GM04504 (cell line): ENCODE measurements around the gene THADA.

Experiments
- DNase-seq: peaks from one replicate; pipeline ENCODE4 v3.0.0-alpha.2; 2012; ENCODE audit warnings: low read depth

Gene THADA

DNA sequence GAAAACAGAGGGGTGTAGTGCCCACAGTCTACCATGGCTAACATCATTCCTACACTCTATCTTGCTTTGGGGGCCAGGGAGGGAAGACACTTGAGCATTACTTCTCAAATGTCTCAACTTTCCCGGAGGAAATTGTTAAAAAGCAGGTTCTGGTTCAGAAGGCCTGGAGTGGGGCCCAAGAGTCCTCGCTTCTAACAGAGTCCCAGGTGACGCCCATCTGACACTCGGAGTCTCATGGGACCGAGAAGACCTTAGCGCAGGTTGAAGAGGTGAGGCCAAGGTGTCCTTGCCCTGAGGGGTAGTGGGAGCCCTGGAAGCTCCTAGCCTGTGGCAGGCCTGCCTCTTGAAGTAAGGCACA lies 409.5 kb downstream of the THADA start:
- DNase-seq = no peak

DNA sequence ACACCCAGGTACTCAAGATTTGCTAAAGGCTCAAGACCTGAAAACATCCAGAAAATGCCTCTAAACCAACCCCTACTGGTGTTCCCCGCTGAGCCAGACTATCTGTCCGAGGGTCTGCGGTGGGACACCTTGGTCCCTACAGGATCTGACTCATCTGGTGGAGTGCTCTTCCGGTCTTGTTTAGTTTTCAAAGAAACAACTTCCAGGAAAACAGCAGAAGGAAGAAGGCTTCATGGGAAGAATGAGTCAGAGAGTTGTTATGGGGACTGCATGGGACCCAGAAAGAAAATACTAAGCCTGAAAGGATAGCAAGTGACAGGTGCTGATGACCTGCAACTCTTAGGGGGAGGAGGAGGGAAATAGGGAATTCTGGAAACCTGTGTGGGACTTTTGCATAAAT lies 410.7 kb downstream of the THADA start:
- no peak for DNase-seq

DNA sequence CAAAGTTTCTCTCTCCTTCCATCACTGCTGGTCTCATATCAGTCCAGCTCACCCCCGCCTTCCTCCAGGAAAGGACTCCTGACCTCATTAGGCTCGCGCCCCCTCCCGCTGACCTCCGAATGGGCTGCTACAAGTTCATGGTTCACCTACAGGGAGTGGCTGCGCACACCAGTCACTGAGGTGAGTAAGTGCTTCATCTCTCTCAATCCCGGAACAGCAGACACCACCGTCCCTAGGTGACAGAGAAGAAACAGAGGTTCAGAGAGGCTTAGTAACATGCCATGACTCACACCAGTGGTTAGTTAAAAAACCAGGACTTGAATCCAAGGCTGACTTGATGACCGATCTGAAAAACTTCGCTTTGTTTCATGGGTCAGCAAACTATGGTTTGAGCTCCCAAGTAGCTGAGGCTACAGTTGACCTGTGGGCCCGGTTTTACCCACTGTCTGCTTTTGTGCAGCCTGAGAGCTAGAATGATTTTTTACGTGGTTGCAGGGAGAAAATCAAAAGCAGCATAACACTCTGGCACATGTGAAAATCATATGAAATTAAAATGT lies 411.4 kb downstream of the THADA start:
- DNase-seq = peak; percentile 34

DNA sequence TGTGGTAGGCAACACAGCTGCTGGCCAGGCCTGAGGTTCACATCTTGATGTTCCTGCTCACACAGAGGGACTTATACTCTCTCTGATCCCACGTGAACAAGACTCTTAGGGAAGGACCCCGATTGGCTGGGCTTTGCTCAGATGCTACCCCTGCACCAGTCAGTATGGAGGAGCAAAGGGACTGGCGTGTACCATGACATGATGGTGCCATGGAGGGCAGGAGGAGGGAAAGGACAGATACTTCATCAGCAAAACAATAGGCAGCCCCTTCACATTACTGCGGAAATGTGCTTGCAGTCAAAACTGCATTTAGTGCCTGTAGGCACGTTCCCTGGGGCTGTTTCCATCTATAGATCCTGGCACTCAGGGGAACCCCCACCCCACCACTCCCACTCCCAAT lies 412.1 kb downstream of the THADA start:
- no peak for DNase-seq

DNA sequence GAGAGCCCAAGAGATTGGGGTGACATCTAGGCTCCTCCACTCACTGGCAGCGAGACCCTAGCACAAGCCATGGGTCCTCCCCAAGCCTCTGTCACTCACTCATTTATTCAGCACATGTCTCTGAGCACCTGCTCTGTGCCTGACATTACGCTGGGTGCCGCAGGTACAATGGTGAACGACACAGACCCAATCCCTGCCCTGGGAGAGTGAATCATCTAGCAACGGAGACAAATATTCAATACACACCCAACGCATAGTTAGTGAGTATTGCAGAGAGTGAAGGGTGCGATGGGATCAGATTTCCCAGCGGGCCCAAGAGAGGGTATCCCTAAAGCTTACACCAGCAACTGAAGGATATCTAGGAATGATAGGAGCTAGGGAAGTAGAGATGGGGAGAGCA lies 414.9 kb downstream of the THADA start:
- no peak for DNase-seq
